ENCODE data around the gene FBN3.

The FBN3 gene

DNA sequence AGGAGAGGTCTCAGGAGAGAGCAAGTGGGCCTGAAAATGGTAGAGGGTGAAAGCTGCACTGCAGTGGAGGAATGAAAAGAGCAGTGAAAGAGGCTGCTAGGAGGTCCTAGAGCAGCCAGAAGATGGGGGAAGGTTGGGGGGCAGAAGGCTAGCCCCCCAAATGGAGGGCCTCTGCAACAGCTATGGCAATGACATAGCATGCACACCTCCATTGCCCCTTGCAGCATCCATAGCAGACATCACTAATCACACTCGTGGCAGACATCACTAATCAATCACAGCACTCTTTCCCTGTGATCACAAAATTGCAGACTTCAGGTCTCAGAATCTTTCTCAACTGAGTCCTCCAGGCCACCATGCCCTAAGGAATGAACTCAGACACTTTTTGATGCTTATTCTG is 74.9 kb downstream of the FBN3 start:
- Mint-ChIP-seq H3K4me3 (no peak overlapping the region), H3K27ac (peak overlapping the region; percentile 72), H3K36me3 (no peaks in the 10 kb centered on the region), H3K4me1 (peaks cover 10% of the 10 kb centered on the region), H3K9me3 (peaks cover 13% of the 10 kb centered on the region)
- ATAC-seq (no peak), DNase-seq (ENCODE audit: low spot score in 2 of 2) (no peak)

DNA sequence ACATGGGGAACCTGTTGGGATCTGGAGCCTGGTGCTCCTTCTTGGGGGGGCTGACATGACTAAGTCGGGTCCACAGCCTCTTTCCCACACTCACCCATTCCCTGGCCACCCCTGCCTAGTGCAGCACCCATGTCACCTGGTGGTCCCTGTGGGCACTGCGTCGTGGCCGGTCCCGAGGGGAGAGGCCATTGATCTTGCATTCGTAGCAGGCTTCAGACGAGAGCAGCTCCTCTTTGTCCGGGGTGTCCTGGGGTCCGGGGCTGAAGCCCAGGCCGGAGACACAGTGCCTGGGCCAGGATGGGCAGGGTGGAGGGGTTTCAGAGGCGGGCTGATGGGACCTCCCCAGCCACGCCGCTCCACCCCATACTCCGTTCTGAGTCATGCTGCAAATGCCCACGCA is 77.5 kb downstream of the FBN3 start:
- Mint-ChIP-seq H3K36me3 (no peaks in the 10 kb centered on the region), H3K4me3 (no peak overlapping the region), H3K4me1 (peaks cover 10% of the 10 kb centered on the region), H3K9me3 (peaks cover 20% of the 10 kb centered on the region), H3K27ac (no peak overlapping the region)
- ATAC-seq (no peak), DNase-seq (ENCODE audit: low spot score in 2 of 2) (no peak)

DNA sequence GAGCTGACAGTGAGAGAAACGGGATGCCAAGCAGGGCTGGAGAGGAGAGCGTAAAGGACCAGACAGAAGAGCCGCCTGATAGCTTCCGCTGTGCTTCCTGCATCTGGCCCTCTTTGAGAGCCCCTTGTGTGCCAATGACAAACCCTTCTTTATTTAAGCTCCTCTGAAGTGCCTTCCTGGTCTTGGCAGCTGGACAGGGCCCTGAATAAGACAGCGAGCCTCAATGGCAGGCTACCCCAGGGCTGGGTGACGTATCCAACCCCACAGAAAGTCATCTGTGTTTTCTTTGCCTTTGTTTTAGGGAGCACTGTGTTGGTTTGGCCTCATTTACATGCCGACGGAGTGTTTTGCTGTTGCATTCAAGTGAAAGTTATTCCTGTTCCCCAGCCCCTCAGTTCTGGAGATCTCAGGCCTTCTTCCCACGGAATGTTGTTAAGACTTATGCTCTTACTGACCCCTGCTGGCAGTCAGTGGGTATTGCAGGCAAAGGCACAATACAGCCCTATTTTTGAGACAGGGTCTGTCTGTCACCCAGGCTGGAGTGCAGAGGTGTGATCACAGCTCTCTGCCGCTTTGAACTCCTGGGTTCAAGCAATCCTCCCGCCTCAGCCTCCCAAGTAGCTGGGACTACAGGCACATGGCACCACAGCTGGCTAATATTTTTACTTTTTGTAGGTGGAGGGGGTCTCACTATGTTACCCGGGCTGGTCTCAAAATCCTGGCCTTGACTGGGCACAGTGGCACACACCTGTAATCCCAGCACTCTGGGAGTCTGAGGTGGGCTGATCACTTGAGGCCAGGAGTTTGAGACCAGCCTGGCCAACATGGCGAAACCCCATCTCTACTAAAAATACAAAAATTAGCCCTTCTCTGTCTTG is 80.1 kb downstream of the FBN3 start:
- H3K4me1 Mint-ChIP-seq, result peaks cover 10% of the 10 kb centered on the region
- no peaks in the 10 kb centered on the region for H3K36me3 Mint-ChIP-seq
- DNase-seq (ENCODE audit: low spot score in 2 of 2), result no peak
- H3K27ac Mint-ChIP-seq, result no peak overlapping the region
- H3K4me3 Mint-ChIP-seq, result no peak overlapping the region
- peaks cover 17% of the 10 kb centered on the region for H3K9me3 Mint-ChIP-seq
- no peak for ATAC-seq

DNA sequence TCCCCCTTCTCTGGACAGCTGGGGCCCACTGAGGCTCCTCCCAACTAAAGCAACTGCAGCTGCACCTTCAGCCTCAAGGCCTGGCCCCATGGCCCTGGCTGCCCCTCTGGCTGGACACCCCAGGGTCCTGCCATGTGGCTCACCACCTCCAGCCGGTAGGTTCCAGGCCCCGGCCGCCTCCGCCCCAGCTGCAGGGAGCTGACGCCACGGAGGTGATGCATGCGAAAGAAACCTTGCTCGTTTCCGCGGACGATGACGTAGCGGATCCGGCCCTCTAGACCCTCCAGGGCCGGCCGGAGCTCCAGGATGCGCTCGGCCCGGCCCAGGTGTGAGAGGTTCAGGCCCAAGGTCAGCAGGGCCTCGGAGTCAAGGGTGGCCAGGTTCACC is 83.5 kb downstream of the FBN3 start:
- Mint-ChIP-seq H3K4me3 (no peak overlapping the region), H3K4me1 (no peaks in the 10 kb centered on the region), H3K27ac (no peak overlapping the region), H3K36me3 (no peaks in the 10 kb centered on the region), H3K9me3 (peaks cover 13% of the 10 kb centered on the region)
- ATAC-seq, result no peak
- no peak for DNase-seq (ENCODE audit: low spot score in 2 of 2)

DNA sequence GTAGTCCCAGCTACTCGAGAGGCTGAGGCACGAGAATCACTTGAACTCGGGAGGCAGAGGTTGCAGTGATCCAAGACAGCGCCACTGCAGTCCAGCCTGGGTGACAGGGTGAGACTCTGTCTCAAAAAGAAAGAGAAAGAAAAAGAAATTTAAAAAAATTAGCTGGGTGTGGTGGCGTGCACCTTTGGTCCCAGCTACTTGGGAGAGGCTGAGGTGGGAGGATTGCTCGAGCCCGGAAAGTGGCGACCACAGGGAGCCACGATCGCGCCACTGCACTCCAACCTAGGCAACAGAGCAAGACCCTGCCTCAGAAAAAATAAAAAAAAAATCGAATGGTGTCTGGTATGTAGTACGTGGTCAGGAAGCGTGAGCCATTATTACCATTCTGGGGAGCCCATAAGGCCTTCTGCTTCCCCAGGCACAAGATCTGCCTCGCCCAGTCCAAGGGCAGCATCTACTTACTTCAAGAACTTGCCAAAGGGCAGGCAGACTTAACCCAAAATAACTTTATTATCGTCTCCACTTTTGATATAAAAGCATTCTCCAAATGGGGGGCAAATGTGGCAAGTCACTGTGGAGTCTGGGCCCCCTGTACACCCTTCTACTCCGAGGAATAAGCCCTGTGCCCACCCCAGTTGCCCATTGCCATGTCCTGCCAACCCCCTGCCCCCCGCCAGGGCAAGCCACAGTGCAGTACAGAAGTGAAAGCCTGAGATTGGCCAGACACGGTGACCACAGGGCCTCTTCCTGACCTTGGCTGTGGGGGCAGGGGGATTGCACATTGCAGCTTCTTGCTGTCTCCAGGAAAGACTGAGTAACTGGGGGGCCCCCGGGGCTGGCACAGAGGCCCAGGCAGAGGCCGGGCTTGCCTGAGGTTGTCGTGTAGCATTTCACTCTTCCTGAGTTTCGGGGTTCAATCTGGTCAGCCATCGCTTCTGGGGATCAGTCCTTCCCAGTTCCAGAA is 84.2 kb downstream of the FBN3 start:
- Mint-ChIP-seq H3K4me1 (no peaks in the 10 kb centered on the region), H3K9me3 (peaks cover 10% of the 10 kb centered on the region), H3K4me3 (no peak overlapping the region), H3K36me3 (no peaks in the 10 kb centered on the region), H3K27ac (no peak overlapping the region)
- peak; percentile 63 for ATAC-seq
- no peak for DNase-seq (ENCODE audit: low spot score in 2 of 2)

DNA sequence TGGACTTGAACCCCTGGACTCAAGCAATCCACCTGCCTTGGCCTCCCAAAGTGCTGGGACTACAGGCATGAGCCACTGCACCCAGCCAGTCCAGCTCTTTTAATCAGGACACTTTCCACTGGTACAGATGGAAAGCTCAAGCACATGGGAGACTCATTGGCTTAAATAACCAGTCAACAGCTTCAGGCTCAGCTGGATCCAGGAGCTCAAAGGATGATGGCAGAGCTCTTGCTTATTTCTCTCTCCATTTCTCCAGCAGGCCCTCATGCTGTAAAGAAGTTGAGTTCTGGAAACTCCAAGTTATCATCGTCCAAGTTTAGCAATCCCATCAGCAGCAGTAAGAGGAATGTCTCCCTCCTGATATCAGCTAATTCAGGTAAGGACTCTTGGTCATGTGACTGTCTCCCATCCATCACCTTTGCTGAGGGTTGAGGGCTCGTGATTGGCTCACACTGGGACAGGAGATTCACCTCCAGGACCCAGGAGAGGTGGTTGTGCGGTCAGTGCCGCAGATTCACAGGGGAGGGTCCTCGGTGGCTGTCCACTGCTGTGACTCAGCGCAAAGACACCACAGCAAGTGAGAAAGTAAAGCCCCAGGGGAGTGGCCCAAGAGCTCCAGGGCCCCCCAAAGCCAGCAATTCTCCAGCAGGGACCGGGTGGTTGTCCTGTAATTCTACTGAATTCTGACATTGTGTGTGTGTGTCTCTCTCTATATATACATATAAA is 91.7 kb downstream of the FBN3 start:
- no peak for ATAC-seq
- H3K36me3 Mint-ChIP-seq, result no peaks in the 10 kb centered on the region
- no peaks in the 10 kb centered on the region for H3K4me1 Mint-ChIP-seq
- no peak for DNase-seq (ENCODE audit: low spot score in 2 of 2)
- no peak overlapping the region for H3K4me3 Mint-ChIP-seq
- H3K27ac Mint-ChIP-seq, result no peak overlapping the region
- H3K9me3 Mint-ChIP-seq, result no peaks in the 10 kb centered on the region

DNA sequence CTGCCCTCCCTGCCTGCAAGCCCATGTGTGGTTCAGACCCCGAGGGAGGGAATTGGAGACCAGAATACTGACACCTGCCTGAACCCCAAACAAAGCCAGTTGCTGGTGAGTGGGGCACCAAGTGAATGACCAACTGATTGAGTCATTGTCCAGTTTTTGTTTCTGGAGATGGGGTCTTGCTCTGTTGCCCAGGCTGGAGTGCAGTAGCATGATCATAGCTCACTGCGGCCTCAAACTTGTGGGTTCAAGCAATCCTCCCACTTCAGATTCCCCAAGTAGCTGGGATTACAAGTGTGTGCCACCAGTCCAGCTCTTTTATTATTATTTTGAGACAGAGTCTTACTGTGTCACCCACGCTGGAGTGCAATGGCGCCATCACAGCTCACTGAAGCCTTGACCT is 92.9 kb downstream of the FBN3 start:
- Mint-ChIP-seq H3K4me1 (peaks cover 8% of the 10 kb centered on the region), H3K27ac (no peak overlapping the region), H3K9me3 (no peaks in the 10 kb centered on the region), H3K36me3 (no peaks in the 10 kb centered on the region), H3K4me3 (no peak overlapping the region)
- no peak for ATAC-seq
- DNase-seq (ENCODE audit: low spot score in 2 of 2), result no peak

DNA sequence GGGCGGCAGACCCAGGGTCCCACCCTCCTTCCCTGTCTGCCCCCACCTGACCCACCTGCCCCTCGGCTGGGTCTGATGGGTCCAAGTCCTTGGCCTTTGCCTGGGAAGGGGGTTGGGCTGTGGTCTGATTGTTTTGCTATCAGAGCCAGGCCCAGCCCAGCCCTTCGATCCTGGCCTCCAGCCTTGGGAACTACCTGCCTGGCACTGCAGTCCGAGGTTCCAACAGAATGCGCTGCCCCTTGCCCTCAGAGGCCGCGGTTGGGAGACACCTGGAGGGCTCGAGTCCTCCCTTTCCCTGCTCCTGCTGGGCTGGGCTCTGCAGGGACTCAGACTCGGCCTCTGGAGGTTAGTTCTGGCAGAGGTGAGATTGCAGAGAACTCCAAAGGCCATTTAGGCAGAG is 95.2 kb downstream of the FBN3 start:
- Mint-ChIP-seq H3K4me3 (no peak overlapping the region), H3K36me3 (no peaks in the 10 kb centered on the region)
- no peak for DNase-seq (ENCODE audit: low spot score in 2 of 2)

DNA sequence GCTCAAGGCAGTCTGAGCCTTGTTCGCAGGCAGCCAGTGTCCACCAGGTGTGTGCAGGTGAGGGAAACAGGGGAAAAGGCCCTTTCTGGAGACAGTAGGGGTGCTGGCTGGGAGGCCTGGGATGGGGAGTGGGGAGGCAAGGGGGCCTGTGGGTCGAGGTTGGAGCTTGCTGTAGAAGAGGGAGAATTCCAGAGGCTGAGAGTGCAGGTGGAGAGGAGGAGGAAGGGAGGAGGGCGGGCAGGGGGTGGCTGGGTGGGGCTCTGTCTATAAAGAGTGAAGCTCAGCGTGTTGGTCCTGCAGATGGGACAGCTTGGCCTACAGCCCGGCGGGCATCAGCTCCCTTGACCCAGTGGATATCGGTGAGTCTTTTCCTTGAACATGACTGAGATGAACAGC is 96.9 kb downstream of the FBN3 start, which contains the start of gene CCL25:
Gene CCL25 (plus strand): TSS at position 297 of the 396 bp plus-strand sequence. CDS start 290 bp downstream, outside the sequence.
- Mint-ChIP-seq H3K9me3 (no peaks in the 10 kb centered on the region), H3K36me3 (no peaks in the 10 kb centered on the region), H3K4me1 (peaks cover 16% of the 10 kb centered on the region), H3K27ac (peak within 1 kb of the TSS; percentile 38), H3K4me3 (no peak within 1 kb of the TSS)
- DNase-seq (ENCODE audit: low spot score in 2 of 2) (no peak), ATAC-seq (no peak)

More for the DNA sequence above, 95.2 kb downstream of the FBN3 start:
- peaks cover 16% of the 10 kb centered on the region for H3K4me1 Mint-ChIP-seq
- H3K27ac Mint-ChIP-seq, result peak overlapping the region; percentile 9
- no peak for ATAC-seq
- no peaks in the 10 kb centered on the region for H3K9me3 Mint-ChIP-seq

DNA sequence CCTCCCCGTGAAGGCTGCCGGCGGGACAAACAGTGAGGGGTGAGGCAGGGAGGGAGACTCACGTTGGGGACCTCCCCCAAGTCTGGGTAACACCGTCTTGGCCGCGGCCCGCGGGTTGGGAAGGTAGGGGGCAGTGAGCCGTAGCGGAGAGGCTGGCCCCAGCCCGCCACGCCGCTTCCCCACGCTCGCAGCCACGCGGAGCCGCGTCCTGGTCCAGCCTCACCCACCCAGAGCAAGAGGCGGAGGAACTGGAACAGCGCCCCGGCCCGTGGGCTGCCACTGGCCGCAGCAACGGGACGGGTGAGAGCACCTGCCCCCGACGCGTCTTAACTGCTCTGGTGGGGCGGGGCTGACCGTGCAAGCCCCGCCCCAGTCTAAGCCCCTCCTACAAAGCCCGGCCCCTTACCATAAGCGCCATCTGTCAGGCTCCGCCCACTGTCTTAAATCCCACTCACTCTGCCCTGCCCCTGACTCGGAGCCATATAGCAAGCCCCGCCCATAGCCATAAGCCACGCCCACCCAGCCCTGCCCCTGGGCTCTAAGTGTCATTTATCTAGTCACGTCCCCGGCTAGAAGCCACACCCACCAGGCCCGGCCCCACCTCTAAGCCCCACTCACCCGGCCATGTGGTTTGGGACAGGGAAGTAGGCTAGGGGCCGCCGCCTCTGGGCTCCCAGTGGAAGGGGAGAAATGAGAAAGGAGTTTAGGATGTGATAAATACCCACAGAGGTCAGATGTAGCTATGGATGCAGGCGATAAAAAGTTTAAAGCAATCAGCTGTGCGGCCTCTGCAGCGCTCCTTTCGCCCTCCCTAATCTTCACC is 98.9 kb downstream of the FBN3 start:
- ATAC-seq (peak; percentile 93), DNase-seq (ENCODE audit: low spot score in 2 of 2) (peak; percentile 72 to 90)
- H3K27ac Mint-ChIP-seq, result peak overlapping the region; percentile 63
- no peaks in the 10 kb centered on the region for H3K36me3 Mint-ChIP-seq
- peak overlapping the region; percentile 66 for H3K4me3 Mint-ChIP-seq
- H3K9me3 Mint-ChIP-seq, result no peaks in the 10 kb centered on the region
- H3K4me1 Mint-ChIP-seq, result peaks cover 16% of the 10 kb centered on the region

DNA sequence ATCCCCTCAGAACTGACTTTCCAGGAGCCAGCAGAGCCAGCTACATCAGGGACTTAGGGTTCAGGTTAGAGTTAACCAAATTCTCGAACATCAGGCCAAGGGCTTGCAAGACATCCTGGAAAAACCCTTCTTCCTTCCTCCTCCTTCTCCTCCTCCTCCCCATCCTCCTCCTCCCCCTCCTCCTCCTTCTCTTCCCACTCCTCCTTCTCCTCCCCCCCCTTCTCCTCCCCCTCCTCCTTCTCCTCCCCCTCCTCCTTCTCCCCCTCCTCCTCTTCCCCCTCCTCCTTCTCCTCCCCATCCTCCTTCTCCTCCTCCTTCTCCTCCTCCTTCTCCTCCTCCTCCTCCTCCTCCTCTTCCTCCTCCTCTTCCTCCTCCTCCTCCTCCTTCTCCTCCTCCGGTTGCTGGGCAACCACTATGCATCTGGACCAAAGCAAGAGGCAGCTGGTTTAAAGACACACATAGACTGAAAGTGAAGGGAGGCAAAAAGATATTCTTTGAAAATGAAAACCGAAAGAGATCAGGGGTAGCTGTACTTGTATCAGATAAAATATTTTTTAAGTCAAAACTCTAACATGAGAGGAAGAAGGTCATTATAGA is 102.7 kb downstream of the FBN3 start:
- Mint-ChIP-seq H3K9me3 (no peaks in the 10 kb centered on the region), H3K4me1 (peaks cover 8% of the 10 kb centered on the region), H3K36me3 (no peaks in the 10 kb centered on the region), H3K27ac (no peak overlapping the region), H3K4me3 (no peak overlapping the region)
- no peak for DNase-seq (ENCODE audit: low spot score in 2 of 2)
- no peak for ATAC-seq

DNA sequence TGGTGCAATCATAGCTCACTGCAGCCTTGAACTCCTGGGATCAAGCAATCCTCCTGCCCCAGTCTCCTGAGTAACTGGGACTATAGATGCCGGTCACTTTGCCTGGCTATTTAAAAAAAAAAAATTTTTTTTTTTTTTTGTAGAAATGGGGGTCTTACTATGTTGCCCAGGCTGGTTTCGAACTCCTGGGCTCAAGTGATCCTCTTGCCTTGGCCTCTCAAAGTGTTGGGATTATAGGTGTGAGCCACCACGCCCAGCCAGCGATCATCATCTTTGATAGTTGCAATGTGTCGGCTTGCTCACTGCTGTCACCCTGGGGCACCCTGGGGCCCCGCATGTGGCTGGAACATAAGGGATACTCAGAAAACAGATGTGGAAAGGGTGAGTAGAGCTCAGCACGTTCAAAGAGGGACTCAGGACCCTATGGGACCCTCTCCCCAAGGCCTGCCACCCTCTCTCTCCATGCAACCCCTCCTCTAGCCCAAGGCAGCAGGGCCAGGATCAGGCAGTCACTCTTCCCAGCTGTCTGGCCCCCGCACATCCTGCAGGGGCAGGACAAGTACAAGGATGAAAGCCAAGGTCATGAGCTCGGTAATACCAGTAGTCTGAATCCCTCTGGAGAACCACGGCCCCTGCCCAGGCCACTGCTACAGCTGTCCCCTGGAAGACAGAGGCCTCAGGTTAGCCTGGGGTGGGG is 103.4 kb downstream of the FBN3 start:
- no peak for DNase-seq (ENCODE audit: low spot score in 2 of 2)
- ATAC-seq, result no peak
- Mint-ChIP-seq H3K9me3 (no peaks in the 10 kb centered on the region), H3K36me3 (no peaks in the 10 kb centered on the region), H3K4me1 (peaks cover 8% of the 10 kb centered on the region), H3K27ac (no peak overlapping the region), H3K4me3 (no peak overlapping the region)

DNA sequence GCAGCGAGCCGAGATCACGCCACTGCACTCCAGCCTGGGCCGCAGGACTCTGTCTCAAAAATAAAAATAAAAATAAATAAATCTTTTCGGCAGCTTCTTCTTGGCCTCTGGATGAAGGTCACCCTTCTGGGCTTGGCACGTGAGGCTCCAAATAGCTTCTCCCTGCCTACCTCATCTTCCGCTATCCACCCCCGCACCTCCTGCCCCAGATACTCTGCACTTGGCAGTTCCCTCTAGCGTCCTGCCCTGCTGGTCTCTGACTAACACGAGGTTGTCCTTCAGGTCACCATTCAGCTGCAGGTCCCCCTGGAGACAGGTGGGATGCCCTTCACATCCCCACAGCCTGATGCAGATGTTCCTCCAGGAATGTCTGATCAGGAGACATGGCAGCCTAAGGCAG is 105.4 kb downstream of the FBN3 start:
- H3K4me1 Mint-ChIP-seq, result no peaks in the 10 kb centered on the region
- H3K9me3 Mint-ChIP-seq, result no peaks in the 10 kb centered on the region
- no peak overlapping the region for H3K4me3 Mint-ChIP-seq
- H3K36me3 Mint-ChIP-seq, result no peaks in the 10 kb centered on the region
- DNase-seq (ENCODE audit: low spot score in 2 of 2), result no peak
- no peak for ATAC-seq
- H3K27ac Mint-ChIP-seq, result no peak overlapping the region

DNA sequence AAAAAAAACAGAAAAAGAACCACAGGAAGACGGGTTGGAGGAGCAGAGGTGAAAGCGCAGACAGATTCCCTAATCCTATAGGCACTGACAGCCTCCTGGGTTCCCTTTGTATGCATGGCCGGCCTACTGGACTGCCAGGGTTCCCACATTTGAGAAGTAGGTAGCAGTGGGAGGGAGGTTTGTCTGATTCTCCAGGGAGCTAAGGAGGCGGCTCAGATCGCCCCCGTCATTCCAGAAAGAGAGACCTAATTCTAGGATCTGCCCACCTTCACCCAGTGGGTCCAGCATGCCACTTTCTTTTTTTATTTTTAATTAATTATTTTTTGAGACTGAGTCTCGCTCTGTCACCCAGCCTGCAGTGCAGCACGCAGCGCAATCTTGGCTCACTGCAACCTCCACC is 106.5 kb downstream of the FBN3 start:
- Mint-ChIP-seq H3K4me3 (no peak overlapping the region), H3K36me3 (no peaks in the 10 kb centered on the region), H3K27ac (no peak overlapping the region), H3K9me3 (no peaks in the 10 kb centered on the region), H3K4me1 (no peaks in the 10 kb centered on the region)
- ATAC-seq, result no peak
- no peak for DNase-seq (ENCODE audit: low spot score in 2 of 2)
